Placental epithelial cell (primary cell): ENCODE results near the gene LEO1. TPM values are rescaled to one million over a fixed set of nuclear protein-coding genes. Genes with fewer than 3 reads are reported as not detected.

Experiments used
- small RNA-seq: library from RNA; depleted of rRNA; stranded (forward); fragments of <200 nt; gene quantifications from one replicate; pipeline ENCODE3, GENCODE V24; 2012
- total RNA-seq: library from RNA; depleted of rRNA; stranded (reverse); fragments of >200 nt; gene quantifications from 2 replicates; pipeline ENCODE4 v1.2.3, GENCODE V29; 2012

The LEO1 gene
- 17.7 and 18.8 TPM in 2 replicates for total RNA-seq

DNA sequence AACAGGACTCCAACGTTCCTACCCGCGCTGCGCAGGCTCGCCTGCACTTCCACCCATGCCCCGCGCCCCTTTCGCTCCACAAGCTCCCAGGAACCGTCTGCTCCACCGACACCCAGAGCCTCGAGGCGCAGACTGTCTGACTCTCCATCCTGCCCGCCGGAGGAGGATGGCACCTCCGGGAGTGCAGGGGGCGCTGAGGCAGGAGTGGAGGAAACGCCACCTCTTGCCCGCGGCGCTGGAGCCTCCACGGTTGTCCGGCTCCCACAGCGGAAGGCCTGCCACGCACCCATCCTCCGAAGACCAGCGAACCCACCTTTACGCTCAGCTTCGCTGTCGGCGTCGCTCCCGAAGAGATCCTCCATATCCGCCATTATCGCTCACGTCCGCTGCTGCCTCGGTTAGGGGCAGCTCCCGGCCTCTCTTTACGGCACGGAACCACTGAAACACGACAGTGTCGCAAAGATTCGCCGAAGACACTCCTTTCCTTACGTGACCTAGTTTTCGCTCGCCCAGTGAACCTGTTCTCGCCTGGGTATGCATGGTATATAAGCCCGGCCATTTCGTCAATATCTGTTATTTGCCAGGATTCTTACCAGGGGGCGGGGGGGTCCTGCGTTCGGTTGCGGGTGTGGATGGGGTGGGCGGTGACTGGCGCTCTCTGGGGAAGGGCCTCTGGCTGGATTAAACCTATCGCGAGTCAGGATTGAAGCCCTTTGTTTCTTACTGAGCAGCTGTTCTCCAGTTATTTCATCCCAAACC, at the start of gene LEO1:
LEO1 (minus strand) TSS at position 404 of the 759 bp plus-strand sequence; CDS start at position 371, 33 bp downstream.

GRCh38 chr15:52018693-52019393, 47.3 kb upstream of the LEO1 start, which contains the start of gene MAPK6:
Gene MAPK6, plus strand, starts transcription at chr15:52019219. Its CDS starts 27,242 bp downstream, at chr15:52046461.

Small RNA genes lying within 50 kb of the gene (small RNA-seq; reads per million reads assigned to genes)
- not detected for gene RNU6-90P

Other genes with a start within 250 kb of the LEO1 start
- 0.22 TPM in 1 of 2 replicates, not detected in the other for gene LYSMD2, start 234.1 kb downstream of the LEO1 start, total RNA-seq
- gene TMOD2, start 220.2 kb downstream of the LEO1 start, total RNA-seq: 0.39 and 1.1 TPM in 2 replicates
- gene TMOD3, start 142.1 kb downstream of the LEO1 start, total RNA-seq: 124 and 167 TPM in 2 replicates
- 50.6 and 90.0 TPM in 2 replicates for gene MAPK6, start 47.4 kb upstream of the LEO1 start, total RNA-seq
- gene BCL2L10, start 141.0 kb upstream of the LEO1 start, total RNA-seq: 0.43 and 0.79 TPM in 2 replicates
- 51.4 and 63.3 TPM in 2 replicates for gene GNB5, start 219.6 kb upstream of the LEO1 start, total RNA-seq